Nephron progenitor cell (in vitro differentiated cells): Measurements from ENCODE around the gene PMPCA.
A peak's percentile ranks its signal among the peaks of the same experiment; 100 is the strongest.

Experiments used
- DNase-seq: peaks from one replicate; pipeline ENCODE4 v3.0.0; 2021
- H3K27ac Mint-ChIP-seq: 2 replicates; pipeline ENCODE4 v1.8.0; 2021; ENCODE audit warnings: mild to moderate bottlenecking, moderate library complexity, mixed read lengths
- H3K27me3 Mint-ChIP-seq: 2 replicates; pipeline ENCODE4 v1.8.0; 2021; ENCODE audit warnings: mild to moderate bottlenecking, low read depth, mixed read lengths; ENCODE audit not compliant: poor library complexity
- H3K36me3 Mint-ChIP-seq: 2 replicates; pipeline ENCODE4 v1.8.0; 2021; ENCODE audit warnings: low read depth, mixed read lengths
- H3K4me1 Mint-ChIP-seq: 2 replicates; pipeline ENCODE4 v1.8.0; 2021; ENCODE audit warnings: mixed read lengths
- H3K4me3 Mint-ChIP-seq: 2 replicates; pipeline ENCODE4 v1.8.0; 2021; ENCODE audit warnings: mild to moderate bottlenecking, moderate library complexity, mixed read lengths
- H3K9me3 Mint-ChIP-seq: 2 replicates; pipeline ENCODE4 v1.8.0; 2021; ENCODE audit warnings: mild to moderate bottlenecking, moderate library complexity, mixed read lengths
- CTCF ChIP-seq: fragments of 200-600 bp; sonication (generic); IDR thresholded peaks from 2 replicates; pipeline ENCODE4 v1.5.0; 2021; ENCODE audit warnings: antibody characterized with exemption

PMPCA gene

GRCh38 chr9:136436055-136436634, 25.7 kb downstream of the PMPCA start:
- no peak for TF ChIP-seq CTCF
- Mint-ChIP-seq H3K4me1 (peaks cover 35% of the 10 kb centered on the region), H3K27ac (peak overlapping the region; percentile 87)

GRCh38 chr9:136437430-136437829, 27.0 kb downstream of the PMPCA start:
- Mint-ChIP-seq H3K27me3 (no peaks in the 10 kb centered on the region), H3K36me3 (peaks cover 29% of the 10 kb centered on the region), H3K4me3 (peak overlapping the region; percentile 87), H3K4me1 (peaks cover 35% of the 10 kb centered on the region), H3K9me3 (no peaks in the 10 kb centered on the region), H3K27ac (peak overlapping the region; percentile 43)
- no peak for TF ChIP-seq CTCF
- no peak for DNase-seq

More at GRCh38 chr9:136436055-136436634, 25.7 kb downstream of the PMPCA start:
- H3K9me3 Mint-ChIP-seq, result no peaks in the 10 kb centered on the region
- H3K4me3 Mint-ChIP-seq, result peak overlapping the region; percentile 87
- H3K27me3 Mint-ChIP-seq, result no peaks in the 10 kb centered on the region
- DNase-seq, result no peak
- peaks cover 25% of the 10 kb centered on the region for H3K36me3 Mint-ChIP-seq

GRCh38 chr9:136437839-136438547, 27.5 kb downstream of the PMPCA start:
- Mint-ChIP-seq H3K27ac (no peak overlapping the region), H3K36me3 (peaks cover 32% of the 10 kb centered on the region), H3K4me1 (peaks cover 35% of the 10 kb centered on the region), H3K4me3 (peak overlapping the region; percentile 87), H3K9me3 (no peaks in the 10 kb centered on the region), H3K27me3 (no peaks in the 10 kb centered on the region)
- no peak for DNase-seq
- TF ChIP-seq CTCF, result no peak

- no peaks in the 10 kb centered on the region for H3K27me3 Mint-ChIP-seq
- peaks cover 41% of the 10 kb centered on the region for H3K36me3 Mint-ChIP-seq
- no peak overlapping the region for H3K27ac Mint-ChIP-seq
- peaks cover 35% of the 10 kb centered on the region for H3K4me1 Mint-ChIP-seq
- no peak for TF ChIP-seq CTCF
- DNase-seq, result peak; percentile 56
- peak overlapping the region; percentile 87 for H3K4me3 Mint-ChIP-seq
- H3K9me3 Mint-ChIP-seq, result no peaks in the 10 kb centered on the region
Observed at GRCh38 chr9:136438548-136439480, 28.4 kb downstream of the PMPCA start.

- peak; percentile 94 for DNase-seq
- Mint-ChIP-seq H3K27ac (no peak within 1 kb of the TSS), H3K4me3 (peak within 1 kb of the TSS; percentile 87), H3K9me3 (no peaks in the 10 kb centered on the region), H3K4me1 (peaks cover 35% of the 10 kb centered on the region), H3K27me3 (no peaks in the 10 kb centered on the region), H3K36me3 (peaks cover 47% of the 10 kb centered on the region)
- peak; percentile 45 for TF ChIP-seq CTCF
Observed at GRCh38 chr9:136439481-136440408, 29.3 kb downstream of the PMPCA start, which contains the start of gene INPP5E. Gene INPP5E (minus strand): TSS chr9:136439845. CDS start chr9:136439419, 426 bp downstream.
